HepG2 (cell line): ENCODE results near the gene SYMPK. TPM values are rescaled to one million over a fixed set of nuclear protein-coding genes. Genes with fewer than 3 reads are reported as not detected.

Experiments
- BCL3 ChIP-seq: sonication (generic); formaldehyde crosslinking; IDR thresholded peaks from 2 replicates; pipeline ENCODE4 v1.5.1; 2020; ENCODE audit warnings: mild to moderate bottlenecking, missing genetic modification reagents, moderate library complexity
- GMEB1 ChIP-seq: sonication (generic); formaldehyde crosslinking; IDR thresholded peaks from 2 replicates; pipeline ENCODE4 v1.5.1; 2020; ENCODE audit warnings: missing genetic modification reagents, mild to moderate bottlenecking, borderline replicate concordance
- HNF1B ChIP-seq: sonication (generic); formaldehyde crosslinking; IDR thresholded peaks from 2 replicates; pipeline ENCODE4 v1.5.1; 2020; ENCODE audit warnings: mild to moderate bottlenecking, moderate library complexity, missing genetic modification reagents
- PITX1 ChIP-seq: sonication (generic); formaldehyde crosslinking; IDR thresholded peaks from 2 replicates; pipeline ENCODE4 v1.5.1; 2020; ENCODE audit warnings: mild to moderate bottlenecking, missing genetic modification reagents
- RXRA ChIP-seq: sonication (generic); formaldehyde crosslinking; IDR thresholded peaks from 2 replicates; pipeline ENCODE4 v1.5.1; 2020; ENCODE audit warnings: missing genetic modification reagents
- SOX13 ChIP-seq, 3 experiments: fragments of 450-650 bp in 1 of 3; sonication (generic) in 1 of 3; formaldehyde crosslinking in 1 of 3; IDR thresholded peaks in 2 of 3; conservative IDR thresholded peaks in 1 of 3; 2 replicates each; pipeline versions ENCODE4 v1.5.0 to v1.6.1; 2016 to 2020; ENCODE audit warnings: antibody characterized with exemption in 1 of 3, mild to moderate bottlenecking in 1 of 3, missing compliant biosample characterization in 1 of 3, missing genetic modification reagents in 1 of 3, moderate library complexity in 1 of 3
- STAT6 ChIP-seq: sonication (generic); formaldehyde crosslinking; IDR thresholded peaks from 2 replicates; pipeline ENCODE4 v1.4.0; 2020; ENCODE audit warnings: missing genetic modification reagents, mild to moderate bottlenecking, borderline replicate concordance
- TP53 ChIP-seq: sonication (generic); formaldehyde crosslinking; conservative IDR thresholded peaks from 2 replicates; pipeline ENCODE4 v1.4.0; 2020; ENCODE audit warnings: missing genetic modification reagents
- YEATS4 ChIP-seq: sonication (generic); formaldehyde crosslinking; IDR thresholded peaks from 2 replicates; pipeline ENCODE4 v1.4.0; 2020; ENCODE audit warnings: missing genetic modification reagents, borderline replicate concordance
- ZBTB25 ChIP-seq: IDR thresholded peaks from 2 replicates; pipeline ENCODE4 v1.6.1; 2018; ENCODE audit warnings: missing genetic modification reagents
- ZNF20 ChIP-seq: sonication (generic); formaldehyde crosslinking; IDR thresholded peaks from 2 replicates; pipeline ENCODE4 v1.4.0; 2020; ENCODE audit warnings: mild to moderate bottlenecking, moderate library complexity, missing genetic modification reagents
- ZNF260 ChIP-seq: sonication (generic); formaldehyde crosslinking; IDR thresholded peaks from 2 replicates; pipeline ENCODE4 v1.4.0; 2020; ENCODE audit warnings: missing genetic modification reagents, low read depth, mild to moderate bottlenecking, borderline replicate concordance
- ZNF274 ChIP-seq: sonication (generic); formaldehyde crosslinking; IDR thresholded peaks from 2 replicates; pipeline ENCODE4 v1.5.1; 2020; ENCODE audit warnings: mild to moderate bottlenecking, missing genetic modification reagents
- ZNF550 ChIP-seq: sonication (generic); formaldehyde crosslinking; IDR thresholded peaks from 2 replicates; pipeline ENCODE4 v1.4.0; 2020; ENCODE audit warnings: mild to moderate bottlenecking, missing genetic modification reagents, borderline replicate concordance
- ZNF883 ChIP-seq: sonication (generic); formaldehyde crosslinking; IDR thresholded peaks from 2 replicates; pipeline ENCODE4 v1.5.1; 2020; ENCODE audit warnings: mild to moderate bottlenecking, missing genetic modification reagents; ENCODE audit errors: not compliant biosample characterization
- polyA plus RNA-seq, 8 experiments: library from polyadenylated mRNA; depleted of rRNA in 3 of 8; stranded (reverse) in 7 of 8; unstranded in 1 of 8; fragments of >200 nt; fragmentation: Illumina TruSeq in 4 of 8; extraction: Trizol in 4 of 8; gene quantifications; 2 replicates each; pipeline versions ENCODE4 v1.2.1 to v1.2.3, GENCODE V29; 2011 to 2016; ENCODE audit warnings: low read depth in 4 of 8, missing spikeins in 1 of 8, mixed read lengths in 1 of 8; ENCODE audit not compliant: insufficient read depth in 1 of 8
- total RNA-seq, 5 experiments: library from RNA; depleted of rRNA; stranded (reverse); fragments of >200 nt; fragmentation: Illumina TruSeq; extraction: Trizol; gene quantifications; 2 replicates each; pipeline ENCODE4 v1.2.3, GENCODE V29; 2016; ENCODE audit warnings: low read depth in 1 of 5

Gene SYMPK
- total and polyA plus RNA-seq, 2 of the 13 experiments (the other 11 are each of a cell fraction or from before 2014, with no cell fraction given), result 21.9 to 55.7 TPM

GRCh38 chr19:45902651-45903625, 40.0 kb upstream of the SYMPK start (continued):
- TF ChIP-seq ZBTB25 (CRISPR knock-in tag) (peak; percentile 58; the same call in 1 of the 2 replicates), TP53 (CRISPR knock-in tag) (no peak), STAT6 (CRISPR knock-in tag) (0 out of 2 replicates have a peak, but pooled peaks have one; percentile 57), ZNF20 (CRISPR knock-in tag) (no peak), ZNF260 (CRISPR knock-in tag) (no peak), ZNF550 (CRISPR knock-in tag) (0 out of 2 replicates have a peak, but pooled peaks have one; percentile 81), YEATS4 (CRISPR knock-in tag) (peak; percentile 46; the same call in 1 of the 2 replicates), GMEB1 (peak; percentile 64; the same call in 1 of the 2 replicates), PITX1 (CRISPR knock-in tag) (0 out of 2 replicates have a peak, but pooled peaks have one; percentile 3), BCL3 (CRISPR knock-in tag) (peak; percentile 75; the same call in 1 of the 2 replicates), ZNF883 (CRISPR knock-in tag) (peak; percentile 69), ZNF274 (0 out of 2 replicates have a peak, but pooled peaks have one; percentile 45), RXRA (0 out of 2 replicates have a peak, but pooled peaks have one; percentile 29), HNF1B (CRISPR knock-in tag) (peak; percentile 83), SOX13 (IDR thresholded peaks at IDR 0.05) (no peak), SOX13 (CRISPR knock-in tag; conservative IDR thresholded peaks at IDR 0.05 in 1 of 2, IDR thresholded peaks at IDR 0.05 in 1 of 2) (peak in 1 of 2 experiments; percentile 16; a peak in 1 of 4 replicates)
